Epithelial cell of proximal tubule (primary cell): ENCODE measurements around the gene FMN2. TPM values are rescaled to one million over a fixed set of nuclear protein-coding genes. Genes with fewer than 3 reads are reported as not detected.

Experiments used
- DNase-seq: peaks from one replicate; pipeline ENCODE4 v3.0.0-alpha.2; 2011; ENCODE audit warnings: low read depth
- H3K4me3 ChIP-seq: 2 replicates; pipeline ENCODE4 v1.5.1; 2011; ENCODE audit warnings: low read depth, mild to moderate bottlenecking, low read length
- total RNA-seq: library from RNA; depleted of rRNA; stranded (reverse); fragments of >200 nt; gene quantifications from 2 replicates; pipeline ENCODE4 v1.2.3, GENCODE V29; 2015
- TF ChIP-seq, protein P1 (sequence below): conservative IDR thresholded peaks from 2 replicates; pipeline ENCODE4 v1.5.1; 2012; ENCODE audit warnings: low read depth, mild to moderate bottlenecking, low read length

Gene FMN2
- total RNA-seq, 1 donor from 2014 or later, result 0.86 TPM

DNA sequence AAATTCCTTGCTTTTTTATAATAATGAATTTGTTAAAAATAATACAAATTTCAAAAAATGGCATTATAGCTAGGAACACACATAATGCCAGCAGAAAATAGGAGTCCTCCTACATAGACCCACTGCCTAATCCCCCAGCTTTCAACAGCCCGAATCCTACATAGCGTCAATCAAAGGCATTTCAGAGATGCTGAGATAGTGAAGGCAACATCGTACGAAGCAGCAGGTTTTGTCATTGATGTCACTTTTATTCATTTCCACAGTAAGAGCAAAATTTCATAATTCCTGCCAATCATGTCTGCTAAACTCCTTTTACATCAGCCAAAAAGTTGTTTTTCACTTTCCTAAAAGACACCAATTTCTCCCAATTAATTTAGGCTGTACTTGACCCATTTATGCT lies 426.2 kb downstream of the FMN2 start:
- DNase-seq, result no peak
- TF ChIP-seq, protein P1, sequence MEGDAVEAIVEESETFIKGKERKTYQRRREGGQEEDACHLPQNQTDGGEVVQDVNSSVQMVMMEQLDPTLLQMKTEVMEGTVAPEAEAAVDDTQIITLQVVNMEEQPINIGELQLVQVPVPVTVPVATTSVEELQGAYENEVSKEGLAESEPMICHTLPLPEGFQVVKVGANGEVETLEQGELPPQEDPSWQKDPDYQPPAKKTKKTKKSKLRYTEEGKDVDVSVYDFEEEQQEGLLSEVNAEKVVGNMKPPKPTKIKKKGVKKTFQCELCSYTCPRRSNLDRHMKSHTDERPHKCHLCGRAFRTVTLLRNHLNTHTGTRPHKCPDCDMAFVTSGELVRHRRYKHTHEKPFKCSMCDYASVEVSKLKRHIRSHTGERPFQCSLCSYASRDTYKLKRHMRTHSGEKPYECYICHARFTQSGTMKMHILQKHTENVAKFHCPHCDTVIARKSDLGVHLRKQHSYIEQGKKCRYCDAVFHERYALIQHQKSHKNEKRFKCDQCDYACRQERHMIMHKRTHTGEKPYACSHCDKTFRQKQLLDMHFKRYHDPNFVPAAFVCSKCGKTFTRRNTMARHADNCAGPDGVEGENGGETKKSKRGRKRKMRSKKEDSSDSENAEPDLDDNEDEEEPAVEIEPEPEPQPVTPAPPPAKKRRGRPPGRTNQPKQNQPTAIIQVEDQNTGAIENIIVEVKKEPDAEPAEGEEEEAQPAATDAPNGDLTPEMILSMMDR, result no peak
- no peak overlapping the region for H3K4me3 ChIP-seq

DNA sequence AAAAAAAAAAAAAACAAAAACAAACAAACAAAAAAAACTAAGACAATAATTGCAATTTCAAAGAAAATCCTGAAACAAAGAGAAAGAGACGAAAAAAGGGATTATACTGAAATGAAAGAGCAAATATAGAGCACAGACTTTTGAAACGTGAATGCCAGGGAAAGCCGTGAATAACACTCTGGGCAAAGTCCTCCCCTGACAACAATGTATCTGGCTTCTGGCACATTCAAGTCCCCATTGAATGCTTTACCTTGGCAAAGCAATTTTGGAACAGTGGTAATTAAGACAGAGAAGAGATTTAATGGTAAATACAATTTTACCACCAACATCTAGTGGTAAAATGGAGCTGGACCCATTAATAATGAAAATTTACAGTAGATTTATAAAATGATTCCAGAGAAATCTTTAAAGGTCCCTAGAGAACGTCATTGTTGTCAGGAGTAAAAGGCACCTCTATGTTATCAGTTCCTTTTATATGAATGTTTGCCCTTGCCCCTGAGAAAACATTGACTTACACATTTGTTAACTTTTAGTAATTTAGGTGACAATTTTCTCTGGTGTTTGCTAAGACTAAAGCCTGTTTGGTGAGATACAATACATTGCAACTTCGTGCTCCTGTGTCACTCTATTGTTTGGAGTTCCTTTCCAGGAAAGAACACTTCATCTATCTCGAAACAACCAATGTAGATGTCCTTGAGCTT lies 430.6 kb downstream of the FMN2 start:
- no peak overlapping the region for H3K4me3 ChIP-seq
- DNase-seq, result no peak
- TF ChIP-seq, protein P1, result no peak

DNA sequence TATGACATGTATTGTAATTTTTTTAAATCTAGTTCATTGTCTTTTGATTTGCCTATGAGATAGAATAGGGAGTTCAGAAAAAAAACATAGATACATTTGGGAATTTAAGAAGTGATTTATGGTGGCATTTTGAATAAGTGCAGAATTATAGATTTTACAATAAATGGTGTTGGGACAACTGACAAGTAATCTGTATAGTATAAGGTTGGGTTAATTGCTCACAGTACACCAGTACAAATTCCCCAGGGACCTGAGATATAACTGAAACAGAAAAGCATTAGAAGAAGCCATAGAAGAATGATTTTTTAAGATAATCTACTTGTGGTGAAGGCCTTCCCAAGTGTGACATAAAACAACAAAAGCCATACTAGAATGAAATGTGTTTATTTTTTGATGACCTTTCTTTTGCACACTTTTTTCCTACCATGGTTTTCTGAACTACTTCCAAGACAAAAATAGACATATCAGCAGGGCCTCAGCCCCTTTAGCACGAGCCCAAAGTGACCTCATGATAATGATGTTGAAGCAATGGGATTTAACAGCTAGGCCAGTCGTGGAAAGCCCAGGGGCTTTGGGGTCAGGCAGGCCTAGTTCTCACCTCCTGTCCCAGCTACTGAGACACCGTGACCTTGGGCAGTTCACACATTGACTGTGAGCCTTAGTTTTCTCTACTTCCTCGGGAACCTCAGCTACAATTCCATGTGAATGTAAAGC lies 432.8 kb downstream of the FMN2 start:
- no peak for DNase-seq
- no peak overlapping the region for H3K4me3 ChIP-seq
- TF ChIP-seq, protein P1, result no peak
